Stimulated activated CD8-positive, alpha-beta memory T cell treated with anti-CD3 and anti-CD28 coated beads, Interleukin-4, amount 100 ng/mL, for 24 hours (primary cell): ENCODE data around the gene SRMS.

Experiments
- DNase-seq: peaks from one replicate; pipeline ENCODE4 v3.0.0-alpha.2; 2020; ENCODE audit warnings: low read depth

SRMS gene

DNA sequence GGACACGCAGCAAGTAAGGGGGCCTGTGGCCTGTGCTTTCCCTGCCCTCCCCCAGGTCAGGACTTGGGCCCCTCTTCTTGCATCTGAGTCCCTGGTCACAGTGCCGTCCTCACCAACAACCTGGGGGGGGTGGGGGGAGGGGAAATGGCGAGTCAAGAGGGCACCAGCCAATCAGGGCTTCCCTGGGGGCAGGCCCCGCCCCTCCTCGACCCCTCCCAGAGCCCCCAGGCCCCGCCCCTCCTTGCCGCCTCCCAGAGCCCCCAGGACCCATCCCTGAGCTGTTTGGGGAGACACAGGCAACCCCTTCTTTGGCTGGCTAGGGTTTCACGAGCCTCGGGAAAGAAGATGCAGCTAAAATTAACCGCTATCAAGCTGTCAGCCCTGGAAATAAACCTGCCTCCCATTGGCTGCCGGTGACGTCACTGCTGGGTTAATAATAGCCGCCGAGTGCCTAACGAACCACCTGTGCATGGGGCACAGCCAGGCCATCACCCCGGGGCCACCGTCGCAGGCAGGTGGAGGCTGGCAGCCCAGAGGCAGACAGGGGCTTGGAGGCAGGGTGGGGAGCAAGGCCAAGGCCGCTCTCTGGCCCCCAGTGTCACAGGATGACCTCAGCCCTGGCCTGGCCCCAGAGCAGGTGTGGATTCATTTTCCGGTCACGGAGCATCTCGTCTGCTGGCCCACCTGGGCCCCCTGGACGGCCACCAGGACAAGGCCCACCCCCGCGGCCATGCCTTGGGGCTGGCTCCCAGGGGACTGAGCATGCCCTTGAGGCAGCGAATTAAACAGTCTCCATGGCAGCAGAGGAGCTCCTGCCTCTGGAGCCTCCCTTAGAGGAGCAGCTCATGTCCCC, 45.5 kb downstream of the SRMS start:
- no peak for DNase-seq

- DNase-seq, result no peak
Observed at GRCh38 chr20:63500902-63501817, 46.4 kb downstream of the SRMS start.

- no peak for DNase-seq
Observed at GRCh38 chr20:63500151-63500901, 47.2 kb downstream of the SRMS start.

DNA sequence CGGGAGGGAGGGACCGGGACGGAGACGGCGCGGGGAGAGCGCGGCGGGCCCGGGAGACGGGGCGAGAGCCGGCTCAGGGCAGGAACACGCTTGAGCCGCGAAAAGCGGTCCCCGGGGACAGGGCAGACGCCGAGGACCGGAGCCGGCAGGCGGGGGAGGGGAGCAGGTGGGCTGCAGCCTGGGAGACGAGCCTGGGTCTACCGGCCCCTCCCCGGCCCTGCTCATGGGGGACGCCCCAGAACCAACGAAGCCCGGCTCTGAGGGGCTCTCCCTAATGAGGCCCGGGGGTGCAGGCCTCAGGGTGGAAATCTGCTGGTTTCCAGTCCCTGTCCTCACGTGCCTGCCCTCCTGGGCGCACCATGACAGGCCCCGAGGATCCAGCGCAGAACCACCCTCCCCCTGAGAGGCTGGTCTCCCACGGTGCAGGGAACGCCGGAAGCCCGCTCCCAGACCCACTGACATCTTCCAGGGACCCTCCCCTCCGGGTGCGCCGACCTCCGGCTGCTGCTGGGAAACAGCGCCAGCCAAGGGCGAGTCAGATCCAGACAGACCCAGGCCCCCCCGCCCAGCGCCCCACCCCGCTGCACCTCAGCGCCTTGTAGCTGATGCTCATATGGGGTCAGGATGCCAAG, 48.1 kb downstream of the SRMS start:
- DNase-seq, result no peak

DNA sequence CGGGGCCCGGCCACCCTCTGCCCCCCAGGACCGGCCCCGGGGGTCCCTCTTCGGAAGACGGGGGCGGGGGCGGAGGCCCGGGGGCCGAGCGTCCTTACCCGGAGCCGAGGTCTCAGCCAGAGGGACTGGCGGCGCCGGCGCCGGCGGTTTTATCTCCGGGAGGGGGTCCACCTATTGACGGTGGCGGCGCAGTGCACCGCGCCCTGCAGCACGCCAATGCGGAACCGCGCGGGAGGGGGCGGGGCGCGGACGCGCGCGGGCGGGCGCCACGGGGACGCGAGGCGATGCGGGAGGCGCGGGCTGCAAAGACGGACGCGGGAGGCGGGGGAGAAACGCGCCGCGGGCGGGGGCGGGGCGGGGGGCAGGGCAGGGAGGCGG, 48.6 kb downstream of the SRMS start, which contains the start of gene EEF1A2:
EEF1A2 (minus strand) TSS at position 124 of the 378 bp plus-strand sequence. CDS start 1,320 bp downstream, outside the sequence.
- no peak for DNase-seq

DNA sequence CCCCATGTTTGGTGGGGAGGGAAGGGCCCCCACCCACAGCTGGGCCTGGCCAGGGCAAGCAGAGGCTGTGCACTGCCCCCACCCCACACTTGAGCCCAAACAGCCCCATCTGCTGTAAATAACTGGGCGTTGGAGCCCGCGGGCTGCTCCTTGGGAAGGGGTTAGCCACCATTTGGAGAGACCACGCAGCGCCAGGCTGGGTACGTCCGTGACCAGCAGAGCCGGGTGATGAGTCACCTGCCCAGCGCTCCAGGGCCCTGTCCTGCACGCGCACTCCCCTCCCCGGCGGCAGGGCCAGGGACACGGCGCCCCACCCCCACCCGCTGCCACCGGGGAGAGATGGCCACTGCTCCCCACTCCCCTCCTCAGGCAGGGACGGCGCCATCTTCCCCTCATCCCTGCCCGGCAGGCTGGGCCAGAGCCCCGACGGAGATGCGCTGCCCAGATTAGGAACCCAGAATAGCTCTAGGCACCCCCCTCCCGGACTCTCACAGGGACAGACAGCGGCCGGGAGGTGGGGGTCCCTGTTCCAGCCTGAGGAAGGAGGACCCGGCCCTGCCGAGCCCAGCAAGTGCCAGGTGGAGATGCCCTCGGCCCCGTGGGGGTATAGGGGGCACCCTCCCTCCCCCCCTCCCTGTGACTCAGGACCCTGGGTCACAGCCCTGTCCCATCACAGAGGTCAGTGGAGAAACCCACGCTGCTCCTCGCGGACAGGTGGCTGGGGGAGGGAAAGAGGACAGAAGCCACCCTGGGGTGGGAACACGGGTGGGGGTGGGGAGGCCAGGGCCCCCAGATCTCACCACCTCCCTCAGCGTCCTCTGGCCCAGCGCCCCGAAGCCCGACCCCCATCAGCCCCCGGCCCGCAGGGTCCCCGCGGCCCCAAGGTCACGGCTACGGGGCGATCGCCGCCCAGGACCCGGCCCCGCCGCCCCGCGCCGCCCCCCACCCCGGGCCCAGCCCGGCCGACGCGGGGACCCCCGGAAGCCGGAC, 49.3 kb downstream of the SRMS start:
- no peak for DNase-seq

- no peak for DNase-seq
Observed at GRCh38 chr20:63497138-63497945, 50.2 kb downstream of the SRMS start.

DNA sequence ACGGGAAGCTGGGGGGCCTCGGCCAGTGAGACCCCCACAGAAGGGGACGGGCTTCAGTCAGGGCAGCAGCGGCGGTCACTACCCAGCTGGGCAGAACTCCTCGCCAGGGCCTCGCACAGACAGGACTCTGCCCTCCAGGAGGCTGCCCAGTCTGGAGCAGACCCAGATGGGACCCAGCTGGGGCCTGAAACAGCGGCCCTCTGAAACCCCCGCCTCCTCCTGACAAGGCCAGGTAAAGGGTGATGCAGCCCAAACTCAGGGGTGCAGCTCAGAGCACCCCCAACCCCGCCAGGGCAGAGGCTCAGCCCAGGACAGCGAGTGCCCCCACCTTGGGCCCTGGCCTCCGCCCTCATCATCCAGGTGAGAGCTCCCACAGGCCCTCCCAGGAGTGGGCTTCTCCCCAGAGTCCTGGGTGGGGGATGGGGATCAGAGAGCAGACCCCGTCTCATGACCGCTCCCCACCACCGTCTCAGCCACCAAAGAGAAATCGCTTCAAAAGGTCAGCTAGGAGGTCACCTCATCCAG, 50.9 kb downstream of the SRMS start:
- DNase-seq, result no peak

GRCh38 chr20:63495741-63496595, 51.6 kb downstream of the SRMS start:
- DNase-seq, result peak; percentile 64

GRCh38 chr20:63495167-63495720, 52.3 kb downstream of the SRMS start:
- no peak for DNase-seq

- no peak for DNase-seq
Observed at GRCh38 chr20:63494420-63495166, 53.0 kb downstream of the SRMS start.

DNA sequence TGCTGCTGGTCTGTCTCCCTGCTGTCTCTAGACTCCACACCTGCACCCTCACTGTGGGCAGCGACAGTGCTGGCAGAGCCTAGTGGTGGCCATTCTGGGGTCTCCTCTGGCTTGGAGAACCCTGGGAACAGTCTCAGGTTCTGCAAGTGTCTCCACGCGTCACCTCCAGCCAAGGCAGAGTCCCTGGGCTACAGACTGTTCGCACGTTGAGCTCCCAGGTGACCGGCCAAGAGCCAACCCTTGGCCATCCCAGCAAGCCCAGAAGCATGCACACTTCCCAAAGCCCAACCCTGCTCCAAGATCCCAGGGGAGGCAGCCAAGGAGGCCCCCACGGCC, 53.5 kb downstream of the SRMS start:
- no peak for DNase-seq

DNA sequence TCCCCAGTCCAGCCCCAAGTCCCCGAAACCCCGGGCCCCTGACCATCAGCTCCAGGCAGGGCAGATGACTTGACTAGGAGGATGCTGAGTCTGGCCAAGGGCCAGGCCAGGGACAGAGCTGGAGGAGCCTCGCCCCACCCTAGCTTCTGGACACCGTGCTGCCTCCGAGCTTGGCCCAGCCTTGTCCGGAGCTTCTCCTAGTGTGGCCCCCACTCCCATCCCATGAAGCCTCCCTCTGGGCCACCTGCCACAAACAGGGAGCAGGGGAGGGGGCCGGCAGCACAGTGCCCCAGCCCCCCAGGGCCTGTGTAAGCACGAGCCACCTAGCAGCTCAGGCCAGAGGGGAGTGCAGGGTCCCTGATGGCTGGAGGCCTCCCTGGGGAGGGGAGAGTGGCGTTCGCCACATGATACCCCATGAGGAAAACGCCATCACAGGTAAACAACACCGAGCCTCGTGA, 54.0 kb downstream of the SRMS start:
- no peak for DNase-seq

- no peak for DNase-seq
Observed at GRCh38 chr20:63492982-63493381, 54.6 kb downstream of the SRMS start.

GRCh38 chr20:63492518-63492917, 55.0 kb downstream of the SRMS start:
- no peak for DNase-seq

- DNase-seq, result no peak
Observed at GRCh38 chr20:63491635-63492230, 55.8 kb downstream of the SRMS start.

- no peak for DNase-seq
Observed at GRCh38 chr20:63491078-63491477, 56.5 kb downstream of the SRMS start.
